K562 (cell line): ENCODE results near the gene S100A9. TPM values are rescaled to one million over a fixed set of nuclear protein-coding genes. Genes with fewer than 3 reads are reported as not detected.

Experiments used
- ADNP ChIP-seq: fragments of 200-800 bp; sonication (Bioruptor generic); IDR thresholded peaks from 2 replicates; pipeline ENCODE4 v1.6.1; 2016; ENCODE audit warnings: missing genetic modification characterization, missing compliant biosample characterization
- ATF1 ChIP-seq, 2 experiments: fragments of 450-650 bp in 1 of 2; IDR thresholded peaks; 2 replicates each; pipeline ENCODE4 v1.6.1; 2016; ENCODE audit warnings: missing compliant biosample characterization in 1 of 2, missing genetic modification characterization in 1 of 2
- CBFA2T2 ChIP-seq: fragments of 450-650 bp; conservative IDR thresholded peaks from 2 replicates; pipeline ENCODE4 v1.6.1; 2017; ENCODE audit warnings: mild to moderate bottlenecking
- E2F4 ChIP-seq: sonication (generic); formaldehyde crosslinking; IDR thresholded peaks from 2 replicates; pipeline ENCODE4 v1.8.0; 2022; ENCODE audit warnings: mild to moderate bottlenecking, low read depth, missing genetic modification reagents
- HMGXB4 ChIP-seq: sonication (generic); formaldehyde crosslinking; IDR thresholded peaks from 2 replicates; pipeline ENCODE4 v1.8.1; 2023; ENCODE audit warnings: mild to moderate bottlenecking, missing genetic modification reagents
- LCOR ChIP-seq: sonication (generic); formaldehyde crosslinking; IDR thresholded peaks from 2 replicates; pipeline ENCODE4 v1.8.0; 2022; ENCODE audit warnings: mild to moderate bottlenecking, missing genetic modification reagents
- SMAD1 ChIP-seq: fragments of 150-350 bp; IDR thresholded peaks from 2 replicates; pipeline ENCODE4 v1.6.1; 2014; ENCODE audit warnings: low read length, low read depth; ENCODE audit not compliant: partially characterized antibody
- TEAD1 ChIP-seq, 2 experiments: fragments of 450-650 bp in 1 of 2; sonication (generic) in 1 of 2; formaldehyde crosslinking; IDR thresholded peaks; 2 replicates each; pipeline versions ENCODE4 v1.4.0 to v1.8.0; 2020 to 2022; ENCODE audit warnings: mild to moderate bottlenecking in 2 of 2, missing genetic modification reagents in 1 of 2
- THRB ChIP-seq: fragments of 450-650 bp; formaldehyde crosslinking; conservative IDR thresholded peaks from 2 replicates; pipeline ENCODE4 v1.4.0; 2022; ENCODE audit warnings: mild to moderate bottlenecking, missing genetic modification characterization
- WHSC1 ChIP-seq: IDR thresholded peaks from one replicate; pipeline ENCODE4 v1.6.1; 2012; ENCODE audit warnings: low read length, control low read depth, inconsistent platforms
- ZC3H4 ChIP-seq: sonication (generic); formaldehyde crosslinking; IDR thresholded peaks from 2 replicates; pipeline ENCODE4 v1.9.0; 2021; ENCODE audit warnings: missing genetic modification reagents, borderline replicate concordance
- ZFPM2 ChIP-seq: fragments of 250-450 bp; sonication (Bioruptor Pico); IDR thresholded peaks from 2 replicates; pipeline ENCODE4 v1.5.1; 2022; ENCODE audit warnings: mild to moderate bottlenecking
- ZNF133 ChIP-seq: fragments of 250-450 bp; sonication (Bioruptor Pico); IDR thresholded peaks from 2 replicates; pipeline ENCODE4 v1.4.0; 2020; ENCODE audit warnings: mild to moderate bottlenecking
- ZNF431 ChIP-seq: sonication (generic); formaldehyde crosslinking; IDR thresholded peaks from 2 replicates; pipeline ENCODE4 v1.8.0; 2022; ENCODE audit warnings: mild to moderate bottlenecking, missing genetic modification reagents
- ZNF445 ChIP-seq: fragments of 250-450 bp; sonication (Bioruptor Pico); IDR thresholded peaks from 2 replicates; pipeline ENCODE4 v1.4.0; 2020; ENCODE audit warnings: low read depth, mild to moderate bottlenecking, moderate library complexity
- polyA plus RNA-seq, 8 experiments: library from polyadenylated mRNA; depleted of rRNA in 4 of 8; stranded (reverse) in 5 of 8; unstranded in 3 of 8; fragments of >200 nt; fragmentation: Nextera tagmentation in 2 of 8; fragmentation: Illumina TruSeq in 1 of 8; extraction: Ambion mirVana in 2 of 8; extraction: Trizol in 1 of 8; gene quantifications; 2 replicates each; pipeline versions ENCODE4 v1.2.1 to v1.2.3, GENCODE V29; 2011 to 2014; ENCODE audit warnings: inconsistent platforms in 1 of 8, missing spikeins in 1 of 8
- total RNA-seq, 7 experiments: library from RNA; depleted of rRNA in 6 of 7; stranded (reverse); fragments of >200 nt in 6 of 7; fragmentation: Illumina TruSeq in 2 of 7; extraction: Trizol in 2 of 7; gene quantifications; 2 replicates each; pipeline versions ENCODE4 v1.2.1 to v1.2.3, GENCODE V29; 2011 to 2021; ENCODE audit warnings: low replicate concordance in 1 of 7
- TF ChIP-seq, protein P1 (sequence below): fragments of 450-650 bp; conservative IDR thresholded peaks from 2 replicates; pipeline ENCODE4 v1.6.1; 2016; ENCODE audit warnings: missing genetic modification characterization, low read depth, mild to moderate bottlenecking, control low read depth, missing compliant biosample characterization
- TF ChIP-seq, protein P2 (sequence below): fragments of 250-450 bp; sonication (Bioruptor Pico); IDR thresholded peaks from 2 replicates; pipeline ENCODE4 v1.8.0; 2021; ENCODE audit warnings: moderate library complexity, mild to moderate bottlenecking, inconsistent platforms

Gene S100A9
- total and polyA plus RNA-seq, 9 of the 15 experiments (the other 6 are each of a cell fraction or from before 2014, with no cell fraction given), result 0.80 TPM; not detected in 8

- TF ChIP-seq ZC3H4, result no peak
- no peak for TF ChIP-seq ATF1 (CRISPR knock-in tag; IDR thresholded peaks at IDR 0.05)
- peak; percentile 87 for TF ChIP-seq ATF1 (tag; IDR thresholded peaks at IDR 0.05)
- peak; percentile 61; the same call in 1 of the 2 replicates for TF ChIP-seq ADNP (tag)
- no peak for TF ChIP-seq HMGXB4 (CRISPR knock-in tag)
- peak; percentile 91 for TF ChIP-seq SMAD1
- TF ChIP-seq, protein P1, sequence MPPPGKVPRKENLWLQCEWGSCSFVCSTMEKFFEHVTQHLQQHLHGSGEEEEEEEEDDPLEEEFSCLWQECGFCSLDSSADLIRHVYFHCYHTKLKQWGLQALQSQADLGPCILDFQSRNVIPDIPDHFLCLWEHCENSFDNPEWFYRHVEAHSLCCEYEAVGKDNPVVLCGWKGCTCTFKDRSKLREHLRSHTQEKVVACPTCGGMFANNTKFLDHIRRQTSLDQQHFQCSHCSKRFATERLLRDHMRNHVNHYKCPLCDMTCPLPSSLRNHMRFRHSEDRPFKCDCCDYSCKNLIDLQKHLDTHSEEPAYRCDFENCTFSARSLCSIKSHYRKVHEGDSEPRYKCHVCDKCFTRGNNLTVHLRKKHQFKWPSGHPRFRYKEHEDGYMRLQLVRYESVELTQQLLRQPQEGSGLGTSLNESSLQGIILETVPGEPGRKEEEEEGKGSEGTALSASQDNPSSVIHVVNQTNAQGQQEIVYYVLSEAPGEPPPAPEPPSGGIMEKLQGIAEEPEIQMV (tag), result peak; percentile 76
- peak; percentile 89 for TF ChIP-seq LCOR (CRISPR knock-in tag)
- TF ChIP-seq, protein P2, sequence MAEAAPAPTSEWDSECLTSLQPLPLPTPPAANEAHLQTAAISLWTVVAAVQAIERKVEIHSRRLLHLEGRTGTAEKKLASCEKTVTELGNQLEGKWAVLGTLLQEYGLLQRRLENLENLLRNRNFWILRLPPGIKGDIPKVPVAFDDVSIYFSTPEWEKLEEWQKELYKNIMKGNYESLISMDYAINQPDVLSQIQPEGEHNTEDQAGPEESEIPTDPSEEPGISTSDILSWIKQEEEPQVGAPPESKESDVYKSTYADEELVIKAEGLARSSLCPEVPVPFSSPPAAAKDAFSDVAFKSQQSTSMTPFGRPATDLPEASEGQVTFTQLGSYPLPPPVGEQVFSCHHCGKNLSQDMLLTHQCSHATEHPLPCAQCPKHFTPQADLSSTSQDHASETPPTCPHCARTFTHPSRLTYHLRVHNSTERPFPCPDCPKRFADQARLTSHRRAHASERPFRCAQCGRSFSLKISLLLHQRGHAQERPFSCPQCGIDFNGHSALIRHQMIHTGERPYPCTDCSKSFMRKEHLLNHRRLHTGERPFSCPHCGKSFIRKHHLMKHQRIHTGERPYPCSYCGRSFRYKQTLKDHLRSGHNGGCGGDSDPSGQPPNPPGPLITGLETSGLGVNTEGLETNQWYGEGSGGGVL, result no peak
- TF ChIP-seq CBFA2T2, result peak; percentile 100
- TF ChIP-seq THRB (CRISPR knock-in tag), result peak; percentile 89; the same call in 1 of the 2 replicates
- 0 out of 2 replicates have a peak, but pooled peaks have one; percentile 46 for TF ChIP-seq ZNF445 (CRISPR knock-in tag)
- TF ChIP-seq TEAD1 (CRISPR knock-in tag; IDR thresholded peaks at IDR 0.05), result peak; percentile 99 to 100
- no peak for TF ChIP-seq ZNF431 (CRISPR knock-in tag)
- no peak for TF ChIP-seq WHSC1
- TF ChIP-seq ZFPM2 (CRISPR knock-in tag), result no peak
- TF ChIP-seq E2F4 (CRISPR knock-in tag), result no peak
- no peak for TF ChIP-seq ZNF133
Measured at GRCh38 chr1:153343811-153344717, 13.6 kb upstream of the S100A9 start (continued).
